ENCODE results near the gene LRRC46.

GRCh38 chr17:47785538-47786123 lies 45.8 kb upstream of the LRRC46 start:
- TF ChIP-seq CTCF (IDR thresholded peaks at IDR 0.05) (no peak), POLR2A (IDR thresholded peaks at IDR 0.05) (no peak)

Measured in thyroid gland (tissue), 4 donors.